Measurements from ENCODE around the gene MYRIP. TPM values are rescaled to one million over a fixed set of nuclear protein-coding genes. Genes with fewer than 3 reads are reported as not detected.

MYRIP gene
- total and polyA plus RNA-seq, 8 donors: 1.4 to 11.2 (median 7.8) TPM

GRCh38 chr3:39981547-39982184, 172.3 kb downstream of the MYRIP start:
- 46 to 48% methylated on average over 1 of the region's 1 CpG for WGBS, 2 donors
- no peak for FAIRE-seq
- no peak for TF ChIP-seq CTCF (IDR thresholded peaks at IDR 0.05)
- H3K4me3 ChIP-seq: no peak overlapping the region
- peak overlapping the region in 1 of 4 donors; percentile 0 for H3K27ac ChIP-seq
- H3K9me3 ChIP-seq: no peaks in the 10 kb centered on the region
- peaks cover 12 to 25% (median 23%) of the 10 kb centered on the region in 3 donors for H3K4me1 ChIP-seq
- DNase-seq: no peak
- no peaks in the 10 kb centered on the region for H3K27me3 ChIP-seq
- intact Hi-C loops (cut with DNase I): loop anchor here in 1 of 3 donors (10.0 kb wide), 1 partner anchor 257 kb away; no protein-coding TSS in a partner anchor
- ATAC-seq: no peak
- H3K36me3 ChIP-seq: no peaks in the 10 kb centered on the region

DNA sequence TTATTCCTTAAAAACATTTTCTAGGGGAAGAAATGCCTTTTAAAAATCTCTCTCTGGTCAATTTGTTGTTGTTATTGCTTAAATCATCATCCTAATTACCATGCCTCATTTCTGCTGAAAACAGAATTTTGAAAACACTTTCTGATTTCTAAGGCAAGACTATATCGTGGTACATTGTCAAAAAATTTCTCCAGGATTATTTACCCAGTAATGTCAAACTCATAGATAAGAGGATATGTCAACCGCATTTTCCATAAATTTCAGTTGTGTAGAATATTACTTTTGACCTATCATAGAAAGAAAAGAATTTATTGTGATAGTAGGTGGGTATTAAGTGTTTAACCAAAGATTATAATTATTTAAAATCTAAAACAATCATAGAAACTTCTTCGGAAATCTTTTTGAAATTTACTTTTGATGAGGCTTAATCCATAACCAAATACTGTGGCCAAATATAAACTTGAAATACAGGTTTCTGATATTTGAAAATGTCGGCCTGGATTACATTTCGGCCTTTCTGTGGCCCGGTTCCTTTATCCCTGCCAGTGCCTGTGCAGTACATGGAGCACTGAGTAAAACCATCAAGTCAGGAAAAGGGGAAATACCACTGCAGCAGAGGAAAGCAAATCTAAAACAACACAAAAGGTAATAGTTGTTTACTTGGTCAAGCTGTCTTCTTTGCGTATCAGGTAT, 173.4 kb downstream of the MYRIP start:
- peak in 4 of 6 donors; percentile 28 to 36 (median 32) for DNase-seq
- 18 to 23% methylated on average over 7 of the region's 7 CpGs for WGBS, 2 donors
- intact Hi-C loops (cut with DNase I): loop anchor here in 1 of 3 donors (10.0 kb wide), 1 partner anchor 258 kb away; no protein-coding TSS in a partner anchor
- no peak for TF ChIP-seq CTCF (IDR thresholded peaks at IDR 0.05)
- no peak for FAIRE-seq
- Histone ChIP-seq H3K27me3 (no peaks in the 10 kb centered on the region), H3K27ac (peak overlapping the region in 2 of 4 donors; percentile 4 to 35), H3K9me3 (no peaks in the 10 kb centered on the region), H3K4me3 (no peak overlapping the region), H3K4me1 (peaks cover 12 to 25% (median 23%) of the 10 kb centered on the region in 3 donors), H3K36me3 (no peaks in the 10 kb centered on the region)
- peak; percentile 86 to 95 (median 88) for ATAC-seq

DNA sequence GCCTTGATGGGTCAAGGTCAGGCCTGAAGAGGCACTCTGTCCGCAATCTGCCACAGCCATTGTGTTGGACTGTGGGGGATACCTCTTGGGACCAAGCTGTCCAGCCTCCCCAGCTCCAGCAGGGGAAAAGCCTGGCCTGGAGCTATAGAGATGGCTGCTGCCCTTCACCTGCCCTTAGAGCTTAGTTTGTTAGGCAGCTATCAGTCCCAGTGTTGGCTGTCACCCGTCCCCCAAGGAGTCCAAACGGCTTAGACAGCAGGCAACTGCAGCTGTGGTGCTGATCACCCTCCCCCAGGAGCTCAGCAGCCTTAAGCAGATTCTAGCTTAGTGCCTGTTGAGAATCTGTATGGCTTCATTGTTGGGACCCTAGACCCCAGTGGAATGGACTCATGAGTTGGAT, 180.3 kb downstream of the MYRIP start:
- H3K27ac ChIP-seq: no peak overlapping the region
- ATAC-seq: no peak
- 90 to 91% methylated on average over 3 of the region's 3 CpGs for WGBS, 2 donors
- no peaks in the 10 kb centered on the region for H3K36me3 ChIP-seq
- no peak overlapping the region for H3K4me3 ChIP-seq
- DNase-seq: peak in 1 of 6 donors; percentile 26
- H3K27me3 ChIP-seq: no peaks in the 10 kb centered on the region
- no peaks in the 10 kb centered on the region for H3K4me1 ChIP-seq
- TF ChIP-seq CTCF (IDR thresholded peaks at IDR 0.05): no peak
- no peak for FAIRE-seq
- intact Hi-C loops (cut with DNase I): loop anchor here in 1 of 3 donors (10.0 kb wide), 1 partner anchor 265 kb away; no protein-coding TSS in a partner anchor
- H3K9me3 ChIP-seq: no peaks in the 10 kb centered on the region

GRCh38 chr3:39990532-39990931, 181.1 kb downstream of the MYRIP start:
- Histone ChIP-seq H3K27ac (no peak overlapping the region), H3K4me1 (no peaks in the 10 kb centered on the region), H3K27me3 (no peaks in the 10 kb centered on the region), H3K4me3 (no peak overlapping the region), H3K9me3 (no peaks in the 10 kb centered on the region), H3K36me3 (no peaks in the 10 kb centered on the region)
- ATAC-seq (peak in 3 of 4 donors; percentile 59 to 83 (median 72)), FAIRE-seq (no peak), DNase-seq (peak in 1 of 6 donors; percentile 46)
- intact Hi-C loops (cut with DNase I): no loop called here
- TF ChIP-seq CTCF (IDR thresholded peaks at IDR 0.05): peak in 2 of 4 donors; percentile 24 to 32
- WGBS, 2 donors: 39 to 42% methylated on average over 1 of the region's 1 CpG

Data from pancreas (tissue), 10 donors.